MCF 10A (cell line): ENCODE measurements around the gene MAGEA4. TPM values are rescaled to one million over a fixed set of nuclear protein-coding genes. Genes with fewer than 3 reads are reported as not detected.

Experiments used
- BruUV-seq: library from RNA; stranded (reverse); fragments of 400-500 nt; replicated peaks from 2 replicates; lab custom pipeline; 2021; lab: Mats Ljungman, UMichigan
- CTCF ChIA-PET: fragments of 300-600 bp; sonication (Branson Sonifier 250); formaldehyde crosslinking; extraction: SDS; loops from one replicate; lab custom pipeline; 2021; ENCODE audit warnings: antibody characterized with exemption, inconsistent platforms; lab: Yijun Ruan, JAX
- POLR2A ChIA-PET: fragments of 300-600, 350-650 bp; sonication (Branson Sonifier 250); formaldehyde crosslinking; extraction: SDS; loops from one replicate; lab custom pipeline; 2020; ENCODE audit warnings: antibody characterized with exemption, inconsistent platforms; lab: Yijun Ruan, JAX
- DNase-seq: peaks from one replicate; pipeline ENCODE4 v3.0.0-alpha.2; 2018; ENCODE audit not compliant: unreplicated experiment
- H3K27ac Mint-ChIP-seq: one replicate; pipeline ENCODE4 v1.8.0; 2022; ENCODE audit warnings: mild to moderate bottlenecking, low read depth, mixed read lengths; ENCODE audit not compliant: unreplicated experiment
- H3K27me3 Mint-ChIP-seq: one replicate; pipeline ENCODE4 v1.8.0; 2022; ENCODE audit warnings: mixed read lengths; ENCODE audit not compliant: insufficient read depth, unreplicated experiment
- H3K36me3 Mint-ChIP-seq: one replicate; pipeline ENCODE4 v1.8.0; 2022; ENCODE audit warnings: mild to moderate bottlenecking, moderate library complexity, mixed read lengths; ENCODE audit not compliant: insufficient read depth, unreplicated experiment
- H3K4me1 Mint-ChIP-seq: one replicate; pipeline ENCODE4 v1.8.0; 2022; ENCODE audit warnings: mixed read lengths; ENCODE audit not compliant: insufficient read depth, unreplicated experiment
- H3K4me3 Mint-ChIP-seq: one replicate; pipeline ENCODE4 v1.8.0; 2022; ENCODE audit warnings: mild to moderate bottlenecking, moderate library complexity, mixed read lengths; ENCODE audit not compliant: unreplicated experiment
- H3K9me3 Mint-ChIP-seq: one replicate; pipeline ENCODE4 v1.8.0; 2022; ENCODE audit warnings: mixed read lengths; ENCODE audit not compliant: unreplicated experiment
- intact Hi-C: fragments of 100-400 bp; cut with micrococcal nuclease; formaldehyde crosslinking; loops from 2 replicates; pipeline ENCODE4 v1.14.1; 2022
- total RNA-seq: library from RNA; stranded (reverse); gene quantifications from 2 replicates; pipeline ENCODE4 v1.2.3, GENCODE V29; 2022
- TF ChIP-seq, protein P1 (sequence below): fragments of 200-600 bp; IDR thresholded peaks from one replicate; pipeline ENCODE4 v1.8.0; 2022; ENCODE audit warnings: antibody characterized with exemption, mild to moderate bottlenecking; ENCODE audit not compliant: unreplicated experiment

The MAGEA4 gene
- total RNA-seq, 1 experiment from 2014 or later: not detected

GRCh38 chrX:151935358-151935757 lies 22.7 kb downstream of the MAGEA4 start:
- peaks cover 2% of the 10 kb centered on the region for H3K9me3 Mint-ChIP-seq
- intact Hi-C loops: no loop called here
- ChIA-PET CTCF (no interaction called here), POLR2A (no interaction called here)
- no TSS peak for BruUV-seq
- no peaks in the 10 kb centered on the region for H3K27me3 Mint-ChIP-seq
- no peaks in the 10 kb centered on the region for H3K36me3 Mint-ChIP-seq
- no peak overlapping the region for H3K4me3 Mint-ChIP-seq
- TF ChIP-seq, protein P1, sequence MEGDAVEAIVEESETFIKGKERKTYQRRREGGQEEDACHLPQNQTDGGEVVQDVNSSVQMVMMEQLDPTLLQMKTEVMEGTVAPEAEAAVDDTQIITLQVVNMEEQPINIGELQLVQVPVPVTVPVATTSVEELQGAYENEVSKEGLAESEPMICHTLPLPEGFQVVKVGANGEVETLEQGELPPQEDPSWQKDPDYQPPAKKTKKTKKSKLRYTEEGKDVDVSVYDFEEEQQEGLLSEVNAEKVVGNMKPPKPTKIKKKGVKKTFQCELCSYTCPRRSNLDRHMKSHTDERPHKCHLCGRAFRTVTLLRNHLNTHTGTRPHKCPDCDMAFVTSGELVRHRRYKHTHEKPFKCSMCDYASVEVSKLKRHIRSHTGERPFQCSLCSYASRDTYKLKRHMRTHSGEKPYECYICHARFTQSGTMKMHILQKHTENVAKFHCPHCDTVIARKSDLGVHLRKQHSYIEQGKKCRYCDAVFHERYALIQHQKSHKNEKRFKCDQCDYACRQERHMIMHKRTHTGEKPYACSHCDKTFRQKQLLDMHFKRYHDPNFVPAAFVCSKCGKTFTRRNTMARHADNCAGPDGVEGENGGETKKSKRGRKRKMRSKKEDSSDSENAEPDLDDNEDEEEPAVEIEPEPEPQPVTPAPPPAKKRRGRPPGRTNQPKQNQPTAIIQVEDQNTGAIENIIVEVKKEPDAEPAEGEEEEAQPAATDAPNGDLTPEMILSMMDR: no peak
- H3K27ac Mint-ChIP-seq: no peak overlapping the region
- no peak for DNase-seq
- H3K4me1 Mint-ChIP-seq: no peaks in the 10 kb centered on the region

- Mint-ChIP-seq H3K27ac (no peak overlapping the region), H3K36me3 (no peaks in the 10 kb centered on the region), H3K4me3 (no peak overlapping the region), H3K27me3 (no peaks in the 10 kb centered on the region), H3K9me3 (peaks cover 14% of the 10 kb centered on the region), H3K4me1 (no peaks in the 10 kb centered on the region)
- CTCF ChIA-PET: no interaction called here
- BruUV-seq: no TSS peak
- POLR2A ChIA-PET: no interaction called here
- TF ChIP-seq, protein P1: no peak
- intact Hi-C loops: no loop called here
- DNase-seq: peak; percentile 14
Observed at GRCh38 chrX:151938172-151938571, 25.5 kb downstream of the MAGEA4 start.

GRCh38 chrX:151954730-151955129 lies 42.0 kb downstream of the MAGEA4 start:
- CTCF ChIA-PET: no interaction called here
- Mint-ChIP-seq H3K27ac (no peak overlapping the region), H3K4me3 (no peak overlapping the region), H3K4me1 (no peaks in the 10 kb centered on the region), H3K27me3 (no peaks in the 10 kb centered on the region), H3K36me3 (peaks cover 24% of the 10 kb centered on the region), H3K9me3 (peaks cover 13% of the 10 kb centered on the region)
- no TSS peak for BruUV-seq
- POLR2A ChIA-PET: no interaction called here
- TF ChIP-seq, protein P1: no peak
- intact Hi-C loops: no loop called here
- no peak for DNase-seq

- CTCF ChIA-PET: no interaction called here
- Mint-ChIP-seq H3K4me3 (no peak overlapping the region), H3K27me3 (no peaks in the 10 kb centered on the region), H3K27ac (no peak overlapping the region), H3K36me3 (peaks cover 45% of the 10 kb centered on the region), H3K4me1 (no peaks in the 10 kb centered on the region), H3K9me3 (peaks cover 8% of the 10 kb centered on the region)
- BruUV-seq: no TSS peak
- no peak for DNase-seq
- POLR2A ChIA-PET: no interaction called here
- TF ChIP-seq, protein P1: no peak
- intact Hi-C loops: no loop called here
Observed at GRCh38 chrX:151958101-151958500, 45.4 kb downstream of the MAGEA4 start.
